ENCODE results near the gene MGMT.

MGMT gene

DNA sequence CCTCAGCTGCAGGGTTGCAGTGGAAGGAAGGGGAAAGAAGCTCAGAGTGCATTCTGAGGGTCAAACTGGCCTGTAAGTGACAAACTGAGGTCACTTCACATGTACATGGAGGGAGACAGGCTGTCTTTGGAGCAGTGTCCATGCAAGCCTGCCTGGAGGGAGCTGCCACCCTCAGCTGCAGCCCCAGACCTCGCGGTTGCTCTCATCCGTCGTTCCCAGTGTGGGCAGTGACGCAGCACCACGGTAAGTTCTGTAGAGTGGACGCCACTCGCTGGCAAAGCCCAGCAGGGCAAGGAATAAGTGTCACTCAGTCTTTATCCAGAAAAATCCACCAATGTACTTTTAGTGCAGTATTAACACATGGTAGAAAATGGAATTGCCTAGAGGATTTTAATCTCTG is 225.7 kb downstream of the MGMT start:
- TF ChIP-seq EZH2 (IDR thresholded peaks at IDR 0.05; ENCODE audit: borderline replicate concordance, low read length): no peak
- TF ChIP-seq, protein P1, sequence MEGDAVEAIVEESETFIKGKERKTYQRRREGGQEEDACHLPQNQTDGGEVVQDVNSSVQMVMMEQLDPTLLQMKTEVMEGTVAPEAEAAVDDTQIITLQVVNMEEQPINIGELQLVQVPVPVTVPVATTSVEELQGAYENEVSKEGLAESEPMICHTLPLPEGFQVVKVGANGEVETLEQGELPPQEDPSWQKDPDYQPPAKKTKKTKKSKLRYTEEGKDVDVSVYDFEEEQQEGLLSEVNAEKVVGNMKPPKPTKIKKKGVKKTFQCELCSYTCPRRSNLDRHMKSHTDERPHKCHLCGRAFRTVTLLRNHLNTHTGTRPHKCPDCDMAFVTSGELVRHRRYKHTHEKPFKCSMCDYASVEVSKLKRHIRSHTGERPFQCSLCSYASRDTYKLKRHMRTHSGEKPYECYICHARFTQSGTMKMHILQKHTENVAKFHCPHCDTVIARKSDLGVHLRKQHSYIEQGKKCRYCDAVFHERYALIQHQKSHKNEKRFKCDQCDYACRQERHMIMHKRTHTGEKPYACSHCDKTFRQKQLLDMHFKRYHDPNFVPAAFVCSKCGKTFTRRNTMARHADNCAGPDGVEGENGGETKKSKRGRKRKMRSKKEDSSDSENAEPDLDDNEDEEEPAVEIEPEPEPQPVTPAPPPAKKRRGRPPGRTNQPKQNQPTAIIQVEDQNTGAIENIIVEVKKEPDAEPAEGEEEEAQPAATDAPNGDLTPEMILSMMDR (IDR thresholded peaks at IDR 0.05; ENCODE audit: low read length): no peak
- Histone ChIP-seq H4K20me1 (ENCODE audit: insufficient read depth, low read length) (no peaks in the 10 kb centered on the region), H3K27ac (ENCODE audit: low read depth, low read length, poor library complexity, severe bottlenecking) (no peak overlapping the region), H3K4me1 (ENCODE audit: insufficient read depth, low read length, severe bottlenecking) (no peaks in the 10 kb centered on the region), H3F3A (ENCODE audit: insufficient read depth, low read length) (no peaks in the 10 kb centered on the region), H3K27me3 (ENCODE audit: insufficient read depth, low read length) (no peaks in the 10 kb centered on the region), H3K9me2 (ENCODE audit: low read depth, low read length) (no peaks in the 10 kb centered on the region), H3K4me2 (ENCODE audit: low read length) (no peak overlapping the region), H3K36me3 (ENCODE audit: insufficient read depth, low read length) (no peaks in the 10 kb centered on the region), H3K79me2 (ENCODE audit: insufficient read depth, low read length) (no peaks in the 10 kb centered on the region), H3K9ac (ENCODE audit: low read length) (no peak overlapping the region), H2AFZ (ENCODE audit: low read length) (no peak overlapping the region), H3K4me3 (ENCODE audit: low read depth, low read length, poor library complexity, severe bottlenecking) (no peak overlapping the region), H3K9me3 (ENCODE audit: low read length) (no peaks in the 10 kb centered on the region)

DNA sequence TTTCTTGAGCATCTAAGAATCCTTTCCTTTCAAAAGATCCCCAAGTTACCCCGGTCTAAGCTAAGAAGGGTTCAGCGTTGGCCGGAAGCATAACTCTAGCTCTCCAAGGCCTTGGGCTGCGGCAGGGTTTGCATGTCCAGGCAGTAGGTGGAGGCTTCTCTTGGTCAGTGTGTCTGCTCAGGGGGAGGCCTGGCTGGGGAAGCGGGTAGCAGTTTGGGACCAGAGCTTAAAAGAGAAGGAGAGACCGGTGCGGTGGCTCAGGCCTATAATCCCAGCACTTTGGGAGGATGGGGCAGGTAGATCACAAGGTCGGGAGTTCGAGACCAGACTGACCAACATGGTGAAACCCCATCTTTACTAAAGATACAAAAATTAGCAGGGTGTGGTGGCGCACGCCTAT is 226.3 kb downstream of the MGMT start:
- Histone ChIP-seq H3K36me3 (ENCODE audit: insufficient read depth, low read length) (no peaks in the 10 kb centered on the region), H3K27me3 (ENCODE audit: insufficient read depth, low read length) (no peaks in the 10 kb centered on the region), H3K9me2 (ENCODE audit: low read depth, low read length) (no peaks in the 10 kb centered on the region), H3K4me1 (ENCODE audit: insufficient read depth, low read length, severe bottlenecking) (no peaks in the 10 kb centered on the region), H4K20me1 (ENCODE audit: insufficient read depth, low read length) (no peaks in the 10 kb centered on the region), H3K79me2 (ENCODE audit: insufficient read depth, low read length) (no peaks in the 10 kb centered on the region), H3K9ac (ENCODE audit: low read length) (no peak overlapping the region), H3K4me3 (ENCODE audit: low read depth, low read length, poor library complexity, severe bottlenecking) (no peak overlapping the region), H3K27ac (ENCODE audit: low read depth, low read length, poor library complexity, severe bottlenecking) (no peak overlapping the region), H3K9me3 (ENCODE audit: low read length) (no peaks in the 10 kb centered on the region), H3F3A (ENCODE audit: insufficient read depth, low read length) (no peaks in the 10 kb centered on the region), H3K4me2 (ENCODE audit: low read length) (no peak overlapping the region), H2AFZ (ENCODE audit: low read length) (no peak overlapping the region)
- no peak for TF ChIP-seq EZH2 (IDR thresholded peaks at IDR 0.05; ENCODE audit: borderline replicate concordance, low read length)
- TF ChIP-seq, protein P1 (IDR thresholded peaks at IDR 0.05; ENCODE audit: low read length): no peak

DNA sequence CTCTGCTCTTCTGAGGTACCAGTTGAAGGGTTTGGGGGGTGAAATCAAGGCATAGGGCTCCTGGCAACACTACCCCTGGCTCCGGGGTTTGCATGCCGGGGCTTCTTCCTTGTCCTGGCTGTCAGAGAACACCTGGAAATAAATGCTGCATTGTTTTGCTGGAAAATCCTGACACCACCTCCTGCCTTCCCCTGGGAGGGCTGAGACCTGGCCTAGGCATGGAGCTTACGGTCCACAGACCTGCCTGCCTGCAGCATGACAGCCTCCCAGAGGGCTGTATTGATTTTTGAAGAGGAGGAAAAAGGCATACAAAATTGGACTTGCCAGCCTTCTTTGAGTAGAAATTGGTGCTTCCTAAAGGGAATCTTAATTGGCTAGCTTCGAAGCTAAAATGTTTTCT is 227.1 kb downstream of the MGMT start:
- H3K27ac ChIP-seq (ENCODE audit: low read depth, low read length, poor library complexity, severe bottlenecking): no peak overlapping the region
- no peaks in the 10 kb centered on the region for H3K4me1 ChIP-seq (ENCODE audit: insufficient read depth, low read length, severe bottlenecking)
- no peaks in the 10 kb centered on the region for H3K36me3 ChIP-seq (ENCODE audit: insufficient read depth, low read length)
- H3K4me3 ChIP-seq (ENCODE audit: low read depth, low read length, poor library complexity, severe bottlenecking): no peak overlapping the region
- H3K4me2 ChIP-seq (ENCODE audit: low read length): no peak overlapping the region
- H3K9ac ChIP-seq (ENCODE audit: low read length): no peak overlapping the region
- no peaks in the 10 kb centered on the region for H3K9me3 ChIP-seq (ENCODE audit: low read length)
- no peaks in the 10 kb centered on the region for H3K27me3 ChIP-seq (ENCODE audit: insufficient read depth, low read length)
- no peaks in the 10 kb centered on the region for H4K20me1 ChIP-seq (ENCODE audit: insufficient read depth, low read length)
- no peaks in the 10 kb centered on the region for H3K9me2 ChIP-seq (ENCODE audit: low read depth, low read length)
- TF ChIP-seq EZH2 (IDR thresholded peaks at IDR 0.05; ENCODE audit: borderline replicate concordance, low read length): no peak
- TF ChIP-seq, protein P1 (IDR thresholded peaks at IDR 0.05; ENCODE audit: low read length): no peak
- H3F3A ChIP-seq (ENCODE audit: insufficient read depth, low read length): no peaks in the 10 kb centered on the region
- no peaks in the 10 kb centered on the region for H3K79me2 ChIP-seq (ENCODE audit: insufficient read depth, low read length)
- H2AFZ ChIP-seq (ENCODE audit: low read length): no peak overlapping the region

Data from OCI-LY1 (cell line).